ENCODE results near the gene CCDC69.

GRCh38 chr5:151212406-151212798 lies 11.5 kb downstream of the CCDC69 start:
- TF ChIP-seq CTCF (IDR thresholded peaks at IDR 0.05) (no peak), POLR2A (IDR thresholded peaks at IDR 0.05) (no peak)
